ENCODE measurements around the gene MDK.

Gene MDK

GRCh38 chr11:46386005-46386578, 4.6 kb downstream of the MDK start:
- Histone ChIP-seq H3K4me1 (ENCODE audit: insufficient read depth, low read length, poor library complexity, severe bottlenecking) (peaks cover 9% of the 10 kb centered on the region), H3K9me3 (ENCODE audit: insufficient read depth, low read depth, low read length) (no peaks in the 10 kb centered on the region), H3F3A (ENCODE audit: low read depth) (no peaks in the 10 kb centered on the region), H3K79me2 (ENCODE audit: insufficient read depth, low read length) (no peaks in the 10 kb centered on the region), H2AFZ (ENCODE audit: low read length) (no peak overlapping the region), H3K27me3 (ENCODE audit: insufficient read depth, low read length, poor library complexity, severe bottlenecking) (peaks cover 4% of the 10 kb centered on the region), H3K9me2 (replicated peaks; ENCODE audit: low read depth, low read length) (no peaks in the 10 kb centered on the region), H3K4me3 (ENCODE audit: low read length, poor library complexity, severe bottlenecking) (no peak overlapping the region), H3K36me3 (ENCODE audit: insufficient read depth, low read length) (no peaks in the 10 kb centered on the region), H3K9ac (ENCODE audit: low read depth, low read length, poor library complexity, severe bottlenecking) (no peak overlapping the region), H3K4me2 (ENCODE audit: low read depth, low read length, poor library complexity, severe bottlenecking) (no peak overlapping the region), H4K20me1 (ENCODE audit: insufficient read depth, low read length, poor library complexity, severe bottlenecking) (no peaks in the 10 kb centered on the region)
- TF ChIP-seq CTCF (conservative IDR thresholded peaks at IDR 0.05; ENCODE audit: low read length): no peak
- TF ChIP-seq EZH2phosphoT487 (IDR thresholded peaks at IDR 0.05; ENCODE audit: borderline replicate concordance): no peak

DNA sequence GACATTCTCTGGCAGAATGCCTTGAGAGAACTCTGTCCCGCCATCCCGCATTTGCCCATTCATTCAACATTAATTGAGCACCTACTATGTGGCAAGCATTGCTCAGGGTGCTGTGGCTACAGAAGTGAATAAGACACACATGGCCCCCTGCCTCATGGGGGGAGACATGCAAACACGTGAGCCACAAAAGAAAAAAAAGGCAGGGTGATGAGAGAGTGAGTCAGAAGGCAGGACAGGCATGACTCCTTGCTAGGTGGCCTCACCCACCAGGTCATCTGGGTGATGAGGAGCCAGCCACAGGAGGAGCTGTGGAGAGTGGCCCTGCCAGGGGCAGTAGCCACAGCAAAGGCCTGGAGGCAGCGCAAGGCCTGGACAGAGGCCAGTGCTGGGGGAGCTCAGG, 5.2 kb downstream of the MDK start:
- no peak overlapping the region for H3K9ac ChIP-seq (ENCODE audit: low read depth, low read length, poor library complexity, severe bottlenecking)
- peaks cover 9% of the 10 kb centered on the region for H3K4me1 ChIP-seq (ENCODE audit: insufficient read depth, low read length, poor library complexity, severe bottlenecking)
- H3K4me3 ChIP-seq (ENCODE audit: low read length, poor library complexity, severe bottlenecking): no peak overlapping the region
- no peaks in the 10 kb centered on the region for H3K79me2 ChIP-seq (ENCODE audit: insufficient read depth, low read length)
- no peak overlapping the region for H2AFZ ChIP-seq (ENCODE audit: low read length)
- no peaks in the 10 kb centered on the region for H3K36me3 ChIP-seq (ENCODE audit: insufficient read depth, low read length)
- H3K27me3 ChIP-seq (ENCODE audit: insufficient read depth, low read length, poor library complexity, severe bottlenecking): peaks cover 4% of the 10 kb centered on the region
- H4K20me1 ChIP-seq (ENCODE audit: insufficient read depth, low read length, poor library complexity, severe bottlenecking): no peaks in the 10 kb centered on the region
- no peak overlapping the region for H3K4me2 ChIP-seq (ENCODE audit: low read depth, low read length, poor library complexity, severe bottlenecking)
- TF ChIP-seq EZH2phosphoT487 (IDR thresholded peaks at IDR 0.05; ENCODE audit: borderline replicate concordance) (no peak), CTCF (conservative IDR thresholded peaks at IDR 0.05; ENCODE audit: low read length) (no peak)
- H3K9me3 ChIP-seq (ENCODE audit: insufficient read depth, low read depth, low read length): no peaks in the 10 kb centered on the region
- H3F3A ChIP-seq (ENCODE audit: low read depth): no peaks in the 10 kb centered on the region
- no peaks in the 10 kb centered on the region for H3K9me2 ChIP-seq (replicated peaks; ENCODE audit: low read depth, low read length)

DNA sequence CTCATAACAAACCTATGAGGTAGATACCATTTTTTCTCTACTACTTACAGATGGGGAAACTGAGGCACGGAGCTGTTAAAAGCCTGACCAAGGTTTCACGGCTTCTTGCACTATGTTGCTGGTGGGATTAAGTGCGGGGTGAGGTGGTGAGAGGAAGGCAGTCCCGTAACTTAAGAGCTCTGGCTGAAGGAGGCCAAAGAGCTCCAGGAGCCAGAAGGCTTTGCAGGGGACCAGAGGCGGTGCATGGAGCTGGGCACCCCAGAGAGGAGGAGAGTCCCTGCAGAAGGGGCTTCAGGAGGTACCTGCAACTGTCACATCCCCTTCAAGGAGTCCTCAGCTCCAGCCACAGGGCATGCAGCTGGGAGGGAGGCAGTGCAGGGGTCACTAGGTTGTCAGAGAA, 6.0 kb downstream of the MDK start:
- TF ChIP-seq EZH2phosphoT487 (IDR thresholded peaks at IDR 0.05; ENCODE audit: borderline replicate concordance) (no peak), CTCF (conservative IDR thresholded peaks at IDR 0.05; ENCODE audit: low read length) (no peak)
- Histone ChIP-seq H3K9me3 (ENCODE audit: insufficient read depth, low read depth, low read length) (no peaks in the 10 kb centered on the region), H3K27me3 (ENCODE audit: insufficient read depth, low read length, poor library complexity, severe bottlenecking) (peaks cover 4% of the 10 kb centered on the region), H4K20me1 (ENCODE audit: insufficient read depth, low read length, poor library complexity, severe bottlenecking) (no peaks in the 10 kb centered on the region), H3K36me3 (ENCODE audit: insufficient read depth, low read length) (no peaks in the 10 kb centered on the region), H3K4me3 (ENCODE audit: low read length, poor library complexity, severe bottlenecking) (peak overlapping the region; percentile 50), H2AFZ (ENCODE audit: low read length) (peak overlapping the region; percentile 73; the same call in 1 of the 2 replicates), H3K4me1 (ENCODE audit: insufficient read depth, low read length, poor library complexity, severe bottlenecking) (peaks cover 9% of the 10 kb centered on the region), H3K79me2 (ENCODE audit: insufficient read depth, low read length) (no peaks in the 10 kb centered on the region), H3K4me2 (ENCODE audit: low read depth, low read length, poor library complexity, severe bottlenecking) (peak overlapping the region; percentile 79), H3K9ac (ENCODE audit: low read depth, low read length, poor library complexity, severe bottlenecking) (no peak overlapping the region), H3F3A (ENCODE audit: low read depth) (no peaks in the 10 kb centered on the region), H3K9me2 (replicated peaks; ENCODE audit: low read depth, low read length) (no peaks in the 10 kb centered on the region)
